ENCODE measurements around the gene CNNM3.
"Not testable (repeated sequence)": the region's sequence is repeated elsewhere in the genome, so short reads cannot be mapped to it uniquely, and the experiment has no call there.

The CNNM3 gene

GRCh38 chr2:96860065-96861029 lies 44.3 kb downstream of the CNNM3 start:
- TF ChIP-seq POLR2AphosphoS5 (IDR thresholded peaks at IDR 0.05; ENCODE audit: low read depth, low read length) (no peak), POLR2A (IDR thresholded peaks at IDR 0.05; ENCODE audit: low read depth, low read length) (no peak), POU2F2 (IDR thresholded peaks at IDR 0.05; ENCODE audit: low read depth, low read length) (no peak), TAF1 (IDR thresholded peaks at IDR 0.05; ENCODE audit: low read depth, low read length) (no peak), SPI1 (IDR thresholded peaks at IDR 0.05; ENCODE audit: low read depth, low read length) (no peak), PAX5 (IDR thresholded peaks at IDR 0.05; ENCODE audit: insufficient read depth, low read length, severe bottlenecking) (no peak)
- FAIRE-seq (no peak), DNase-seq (ENCODE audit: insufficient read length, low spot score) (no peak)

- no peak for TF ChIP-seq POLR2A (IDR thresholded peaks at IDR 0.05; ENCODE audit: low read depth, low read length)
- no peak for TF ChIP-seq POLR2AphosphoS5 (IDR thresholded peaks at IDR 0.05; ENCODE audit: low read depth, low read length)
- no peak for TF ChIP-seq PAX5 (IDR thresholded peaks at IDR 0.05; ENCODE audit: insufficient read depth, low read length, severe bottlenecking)
- no peak for DNase-seq (ENCODE audit: insufficient read length, low spot score)
- no peak for FAIRE-seq
Observed at GRCh38 chr2:96861074-96861473, 45.0 kb downstream of the CNNM3 start.

GRCh38 chr2:96863056-96863455 lies 47.0 kb downstream of the CNNM3 start:
- not testable (repeated sequence) for FAIRE-seq; DNase-seq (ENCODE audit: insufficient read length, low spot score)

- no peak for TF ChIP-seq SPI1 (IDR thresholded peaks at IDR 0.05; ENCODE audit: low read depth, low read length)
- no peak for TF ChIP-seq POU2F2 (IDR thresholded peaks at IDR 0.05; ENCODE audit: low read depth, low read length)
- TF ChIP-seq POLR2A (IDR thresholded peaks at IDR 0.05; ENCODE audit: low read depth, low read length), result no peak
- no peak for TF ChIP-seq PAX5 (IDR thresholded peaks at IDR 0.05; ENCODE audit: insufficient read depth, low read length, severe bottlenecking)
- no peak for TF ChIP-seq POLR2AphosphoS5 (IDR thresholded peaks at IDR 0.05; ENCODE audit: low read depth, low read length)
- TF ChIP-seq TAF1 (IDR thresholded peaks at IDR 0.05; ENCODE audit: low read depth, low read length), result no peak
- DNase-seq (ENCODE audit: insufficient read length, low spot score) (no peak), FAIRE-seq (no peak)
Observed at GRCh38 chr2:96863575-96864342, 47.7 kb downstream of the CNNM3 start.

- FAIRE-seq, result no peak
- no peak for TF ChIP-seq POLR2AphosphoS5 (IDR thresholded peaks at IDR 0.05; ENCODE audit: low read depth, low read length)
- no peak for TF ChIP-seq PAX5 (IDR thresholded peaks at IDR 0.05; ENCODE audit: insufficient read depth, low read length, severe bottlenecking)
- no peak for TF ChIP-seq TAF1 (IDR thresholded peaks at IDR 0.05; ENCODE audit: low read depth, low read length)
- no peak for TF ChIP-seq POU2F2 (IDR thresholded peaks at IDR 0.05; ENCODE audit: low read depth, low read length)
- TF ChIP-seq SPI1 (IDR thresholded peaks at IDR 0.05; ENCODE audit: low read depth, low read length), result no peak
- no peak for DNase-seq (ENCODE audit: insufficient read length, low spot score)
Observed at GRCh38 chr2:96864343-96865091, 48.4 kb downstream of the CNNM3 start.

- TF ChIP-seq POLR2A (IDR thresholded peaks at IDR 0.05; ENCODE audit: low read depth, low read length) (no peak), PAX5 (IDR thresholded peaks at IDR 0.05; ENCODE audit: insufficient read depth, low read length, severe bottlenecking) (no peak), TAF1 (IDR thresholded peaks at IDR 0.05; ENCODE audit: low read depth, low read length) (no peak), POU2F2 (IDR thresholded peaks at IDR 0.05; ENCODE audit: low read depth, low read length) (no peak), POLR2AphosphoS5 (IDR thresholded peaks at IDR 0.05; ENCODE audit: low read depth, low read length) (no peak), SPI1 (IDR thresholded peaks at IDR 0.05; ENCODE audit: low read depth, low read length) (no peak)
- no peak for DNase-seq (ENCODE audit: insufficient read length, low spot score)
- no peak for FAIRE-seq
Observed at GRCh38 chr2:96865654-96866053, 49.6 kb downstream of the CNNM3 start.

GRCh38 chr2:96866149-96866548 lies 50.1 kb downstream of the CNNM3 start:
- no peak for TF ChIP-seq POLR2AphosphoS5 (IDR thresholded peaks at IDR 0.05; ENCODE audit: low read depth, low read length)
- TF ChIP-seq TAF1 (IDR thresholded peaks at IDR 0.05; ENCODE audit: low read depth, low read length), result no peak
- TF ChIP-seq SPI1 (IDR thresholded peaks at IDR 0.05; ENCODE audit: low read depth, low read length), result no peak
- TF ChIP-seq POLR2A (IDR thresholded peaks at IDR 0.05; ENCODE audit: low read depth, low read length), result no peak
- no peak for TF ChIP-seq PAX5 (IDR thresholded peaks at IDR 0.05; ENCODE audit: insufficient read depth, low read length, severe bottlenecking)
- no peak for TF ChIP-seq POU2F2 (IDR thresholded peaks at IDR 0.05; ENCODE audit: low read depth, low read length)
- no peak for DNase-seq (ENCODE audit: insufficient read length, low spot score)
- FAIRE-seq, result no peak

GRCh38 chr2:96866586-96866985 lies 50.5 kb downstream of the CNNM3 start:
- DNase-seq (ENCODE audit: insufficient read length, low spot score) (no peak), FAIRE-seq (no peak)
- TF ChIP-seq POLR2A (IDR thresholded peaks at IDR 0.05; ENCODE audit: low read depth, low read length) (no peak), POU2F2 (IDR thresholded peaks at IDR 0.05; ENCODE audit: low read depth, low read length) (no peak), TAF1 (IDR thresholded peaks at IDR 0.05; ENCODE audit: low read depth, low read length) (no peak), POLR2AphosphoS5 (IDR thresholded peaks at IDR 0.05; ENCODE audit: low read depth, low read length) (no peak), SPI1 (IDR thresholded peaks at IDR 0.05; ENCODE audit: low read depth, low read length) (no peak), PAX5 (IDR thresholded peaks at IDR 0.05; ENCODE audit: insufficient read depth, low read length, severe bottlenecking) (no peak)
